SH-SY5Y (cell line): Measurements from ENCODE around the gene TGIF1.

Experiments used
- GATA2 ChIP-seq: IDR thresholded peaks from 2 replicates; pipeline ENCODE4 v1.6.1; 2011; ENCODE audit warnings: mild to moderate bottlenecking, low read depth, low read length
- GATA3 ChIP-seq: IDR thresholded peaks from 2 replicates; pipeline ENCODE4 v1.6.1; 2011; ENCODE audit warnings: low read depth, mild to moderate bottlenecking, low read length, moderate library complexity

Gene TGIF1

GRCh38 chr18:3485153-3486149 is 35.5 kb downstream of the TGIF1 start:
- TF ChIP-seq GATA3 (no peak), GATA2 (no peak)

GRCh38 chr18:3486512-3486911 is 36.5 kb downstream of the TGIF1 start:
- TF ChIP-seq GATA2 = no peak

- no peak for TF ChIP-seq GATA2
- no peak for TF ChIP-seq GATA3
These were observed 39.5 kb downstream of the TGIF1 start for GRCh38 chr18:3489462-3489861.

- TF ChIP-seq GATA3 (no peak), GATA2 (no peak)
These were observed 42.1 kb downstream of the TGIF1 start for GRCh38 chr18:3491981-3492555.

GRCh38 chr18:3492721-3493120 is 42.7 kb downstream of the TGIF1 start:
- TF ChIP-seq GATA2 = no peak
- no peak for TF ChIP-seq GATA3

GRCh38 chr18:3493501-3494244 is 43.7 kb downstream of the TGIF1 start:
- TF ChIP-seq GATA2 (no peak), GATA3 (no peak)

GRCh38 chr18:3494245-3494526 is 44.2 kb downstream of the TGIF1 start:
- no peak for TF ChIP-seq GATA3
- TF ChIP-seq GATA2 = no peak

- TF ChIP-seq GATA3 (no peak), GATA2 (no peak)
These were observed 44.6 kb downstream of the TGIF1 start for GRCh38 chr18:3494569-3494968.

- no peak for TF ChIP-seq GATA2
- no peak for TF ChIP-seq GATA3
These were observed 45.9 kb downstream of the TGIF1 start for GRCh38 chr18:3495691-3496430.

- TF ChIP-seq GATA2 (no peak), GATA3 (no peak)
These were observed 48.9 kb downstream of the TGIF1 start for GRCh38 chr18:3498698-3499471.

GRCh38 chr18:3499501-3499900 is 49.5 kb downstream of the TGIF1 start:
- no peak for TF ChIP-seq GATA3
- no peak for TF ChIP-seq GATA2

- no peak for TF ChIP-seq GATA3
- TF ChIP-seq GATA2 = no peak
These were observed 50.0 kb downstream of the TGIF1 start for GRCh38 chr18:3500016-3500415.

GRCh38 chr18:3502650-3503049 is 52.7 kb downstream of the TGIF1 start:
- TF ChIP-seq GATA3 = no peak
- no peak for TF ChIP-seq GATA2
